Stimulated activated CD8-positive, alpha-beta memory T cell treated with anti-CD3 and anti-CD28 coated beads, Interleukin-15, amount 100 ng/mL, for 1 hour (primary cell): ENCODE measurements around the gene PEMT.
A peak's percentile ranks its signal among the peaks of the same experiment; 100 is the strongest.
"Not testable (repeated sequence)": the region's sequence is repeated elsewhere in the genome, so short reads cannot be mapped to it uniquely, and the experiment has no call there.

ENCODE experiments used
- DNase-seq: peaks from one replicate; pipeline ENCODE4 v3.0.0-alpha.2; 2020; ENCODE audit warnings: low read depth

The PEMT gene

DNA sequence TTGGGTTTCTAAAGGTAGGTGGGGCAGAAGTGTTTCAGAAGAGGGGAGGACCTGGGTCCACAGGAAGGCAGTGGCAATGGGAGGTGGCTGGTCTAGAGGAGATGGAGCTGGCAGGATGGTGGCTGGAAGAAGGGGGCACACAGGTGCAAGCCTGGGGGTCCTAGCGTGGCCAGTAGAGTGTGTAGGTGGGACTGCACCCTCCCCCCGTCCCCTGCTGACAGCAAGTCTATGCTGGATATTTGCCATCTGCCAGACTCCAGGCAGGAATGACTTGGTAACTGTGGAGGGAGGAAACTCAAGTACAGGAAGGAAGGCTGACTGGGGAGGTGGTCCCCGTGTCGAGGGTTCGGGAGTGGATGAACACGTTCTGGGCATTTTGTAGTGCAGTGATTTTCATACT, 106.1 kb downstream of the PEMT start:
- no peak for DNase-seq

DNA sequence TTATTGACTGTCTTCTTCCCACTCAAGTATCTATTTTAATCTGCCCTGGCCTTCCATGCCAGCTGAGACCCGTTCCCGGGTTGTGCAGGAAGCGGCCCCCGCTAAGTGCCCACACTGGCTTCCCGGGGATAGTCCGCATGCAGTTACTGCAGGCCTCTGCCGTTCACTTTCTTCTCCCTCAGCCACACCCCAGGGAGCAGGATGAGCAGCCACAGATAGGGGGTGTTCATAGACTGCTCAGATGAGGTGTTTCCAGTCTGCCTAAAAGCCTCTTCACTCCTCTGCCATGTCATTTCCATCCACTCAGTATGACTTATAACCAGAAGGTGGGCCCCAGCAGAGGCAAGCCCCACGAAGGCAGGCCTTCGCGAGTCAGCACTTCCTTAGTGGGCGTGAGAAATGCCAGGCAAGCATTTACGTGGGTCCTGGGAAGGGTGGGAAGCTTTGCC, 107.0 kb downstream of the PEMT start:
- no peak for DNase-seq

DNA sequence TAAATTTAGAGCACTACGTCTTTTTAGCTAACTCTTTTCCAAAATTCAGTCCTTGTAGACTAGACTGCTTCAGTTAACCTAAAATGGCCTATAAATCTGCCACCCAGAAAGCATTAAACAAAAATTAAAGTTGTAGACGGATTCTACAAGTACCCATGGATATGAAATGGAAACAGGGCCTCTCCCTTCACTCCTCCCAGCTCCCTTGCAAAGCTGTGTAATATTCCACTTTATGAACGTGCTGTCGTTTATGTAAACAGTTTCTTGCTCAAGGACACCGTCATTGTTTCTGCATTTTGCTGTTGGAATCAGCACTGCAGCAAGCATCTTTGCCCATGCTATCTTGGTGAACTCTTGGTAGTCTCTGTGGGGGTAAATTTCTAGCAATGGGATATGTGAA, 109.6 kb downstream of the PEMT start:
- no peak for DNase-seq

DNA sequence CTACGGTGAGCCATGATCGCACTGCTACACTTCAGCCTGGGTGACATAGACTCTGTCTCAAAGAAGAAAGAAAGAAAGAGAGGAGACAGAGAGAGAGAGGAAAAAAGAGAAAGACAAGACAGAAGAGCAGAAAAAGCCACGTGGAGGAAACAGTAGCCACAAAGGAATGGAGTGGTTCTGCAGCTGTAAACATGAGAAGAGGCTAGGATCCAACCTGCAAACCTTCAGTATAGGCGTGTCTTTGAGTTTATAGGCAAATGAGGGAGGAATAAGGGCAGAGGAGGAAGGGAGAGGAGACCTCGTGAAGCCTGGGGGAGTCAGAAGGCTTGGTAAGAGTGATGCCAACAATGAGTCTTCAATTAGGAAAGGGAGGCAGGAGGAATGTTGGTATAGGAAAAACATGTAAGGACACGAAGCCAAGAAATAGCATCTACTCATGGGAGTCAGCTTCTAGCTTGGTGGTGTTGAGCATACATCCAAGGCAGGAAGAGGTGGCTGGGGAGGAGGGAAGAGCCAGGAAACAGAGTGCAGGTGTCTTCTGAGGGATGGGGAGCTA, 110.8 kb downstream of the PEMT start:
- no peak for DNase-seq

DNA sequence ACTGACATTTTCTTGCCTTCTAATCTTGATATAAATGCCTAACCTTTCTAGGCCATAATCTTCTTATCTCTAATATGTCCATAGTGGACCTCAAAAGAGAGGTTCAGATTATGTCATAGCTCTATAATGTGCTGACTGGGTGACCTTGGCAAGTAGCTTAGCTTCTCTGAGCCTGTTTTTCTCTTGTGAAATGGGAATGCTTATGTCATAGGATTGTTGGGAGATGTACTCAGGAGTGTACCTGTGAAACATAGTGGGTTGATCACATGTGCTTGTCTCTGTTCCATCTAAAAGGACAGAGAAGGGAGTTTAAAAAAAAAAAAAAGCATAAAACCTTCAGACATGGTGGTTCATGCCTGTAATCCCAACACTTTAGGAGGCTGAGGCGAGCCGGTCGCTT, 112.3 kb downstream of the PEMT start:
- no peak for DNase-seq

DNA sequence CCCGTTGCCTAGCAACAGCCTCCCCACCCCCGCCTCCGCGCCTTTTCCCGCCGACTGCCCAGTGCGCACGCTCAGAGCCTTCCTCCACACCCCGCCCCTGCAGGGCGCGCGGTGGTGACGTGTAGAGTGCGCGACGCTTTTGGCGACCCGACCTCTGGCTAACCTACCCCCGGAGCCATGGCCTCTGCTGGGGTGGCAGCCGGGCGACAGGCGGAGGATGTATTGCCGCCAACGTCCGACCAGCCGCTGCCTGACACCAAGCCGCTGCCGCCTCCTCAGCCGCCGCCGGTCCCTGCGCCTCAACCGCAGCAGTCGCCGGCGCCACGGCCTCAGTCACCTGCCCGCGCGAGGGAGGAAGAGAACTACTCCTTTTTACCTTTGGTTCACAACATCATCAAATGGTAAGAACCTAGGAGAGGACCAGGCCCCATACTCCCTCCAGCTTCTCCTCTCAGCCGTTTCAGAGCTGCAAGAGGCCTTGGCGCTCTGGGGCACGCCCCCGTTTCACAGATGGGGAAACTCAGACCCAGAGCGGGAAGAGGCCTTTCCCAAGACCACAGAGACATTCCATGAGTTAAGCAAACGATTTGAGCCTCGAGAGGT, 114.5 kb downstream of the PEMT start, which contains the start of gene MED9:
TSS of gene MED9 (plus strand) at position 136 of the 603 bp plus-strand sequence. CDS start at position 178, 42 bp downstream.
- peak; percentile 89 for DNase-seq

DNA sequence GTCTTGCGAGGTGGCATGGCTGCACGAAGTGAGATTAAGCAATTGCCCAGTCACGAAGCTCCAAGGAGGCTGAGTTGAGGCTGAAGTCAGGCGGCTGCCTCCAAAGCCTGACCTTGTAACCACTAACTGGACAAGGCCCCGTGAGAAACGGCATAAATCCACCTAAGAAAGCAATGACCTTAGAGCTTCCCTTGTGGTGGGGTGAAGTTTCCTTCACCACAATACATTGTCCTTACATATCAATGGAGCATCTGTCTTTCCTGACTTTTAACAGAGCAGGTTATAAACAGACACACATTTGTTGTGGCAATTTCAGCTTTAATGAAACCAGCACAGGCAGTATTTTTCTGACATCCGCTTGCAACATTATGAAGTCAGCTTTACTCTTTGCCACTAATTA, 117.2 kb downstream of the PEMT start:
- DNase-seq, result no peak

DNA sequence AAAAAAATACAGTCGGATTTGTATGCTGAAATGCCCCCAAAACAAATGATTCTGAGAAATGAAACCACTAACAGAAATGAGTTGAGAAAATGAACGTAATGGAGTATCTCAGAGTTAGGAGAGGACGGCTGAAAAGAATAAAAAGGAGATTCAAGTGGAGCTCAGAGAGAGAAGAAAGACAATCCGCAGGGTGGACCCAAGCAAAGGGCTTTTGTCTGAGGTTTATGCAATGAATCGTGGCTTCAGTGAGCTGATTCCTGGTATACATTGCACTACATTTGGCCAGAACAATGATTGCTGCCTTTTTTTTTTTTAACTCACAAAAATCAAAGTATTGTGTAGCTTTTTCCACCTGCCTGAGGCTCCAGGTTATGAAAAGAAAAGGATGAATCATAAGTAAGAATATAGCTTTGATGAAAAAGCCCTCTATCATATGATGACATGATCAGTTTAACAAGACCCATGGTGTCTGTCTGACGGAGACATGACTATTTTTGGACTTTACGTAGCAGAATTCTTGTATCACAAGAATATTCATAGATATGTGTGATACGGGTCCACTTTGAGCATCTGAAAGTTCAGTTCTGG, 119.1 kb downstream of the PEMT start:
- DNase-seq, result no peak

DNA sequence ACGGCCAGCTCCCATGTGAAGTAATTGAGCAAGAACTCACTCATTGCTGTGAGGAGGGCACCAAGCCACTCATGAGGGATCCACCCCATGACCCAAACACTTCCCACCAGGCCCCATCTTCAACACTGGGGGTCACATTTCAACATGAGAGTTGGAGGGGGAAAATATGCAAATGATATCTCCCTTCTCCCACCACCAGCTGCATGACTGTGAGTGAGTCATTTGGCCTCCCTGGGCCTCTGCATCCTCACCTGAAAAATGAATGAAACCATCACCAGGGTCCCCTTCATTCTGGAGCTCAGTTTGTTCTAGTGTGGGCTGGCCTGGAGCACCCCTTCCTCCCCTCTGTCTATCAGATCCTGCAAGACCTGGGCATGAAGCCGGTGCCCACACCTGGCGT, 121.5 kb downstream of the PEMT start:
- no peak for DNase-seq

DNA sequence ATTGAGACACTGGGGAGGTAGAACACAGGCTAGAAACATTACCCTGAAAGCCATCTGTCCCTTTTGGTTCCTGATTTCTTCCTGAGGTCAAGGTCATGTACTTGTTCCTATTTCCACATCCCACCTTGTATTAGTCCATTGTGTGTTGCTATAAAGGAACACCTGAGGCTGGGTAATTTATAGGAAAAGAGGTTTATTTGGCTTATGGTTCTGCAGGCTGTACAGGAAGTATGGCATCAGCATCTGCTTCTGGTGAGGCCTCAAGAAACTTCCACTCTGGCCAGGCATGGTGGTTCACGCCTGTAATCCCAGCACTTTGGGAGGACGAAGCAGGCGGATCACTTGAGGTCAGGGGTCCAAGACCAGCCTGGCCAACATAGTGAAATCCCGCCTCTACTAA, 122.2 kb downstream of the PEMT start:
- DNase-seq, result no peak

DNA sequence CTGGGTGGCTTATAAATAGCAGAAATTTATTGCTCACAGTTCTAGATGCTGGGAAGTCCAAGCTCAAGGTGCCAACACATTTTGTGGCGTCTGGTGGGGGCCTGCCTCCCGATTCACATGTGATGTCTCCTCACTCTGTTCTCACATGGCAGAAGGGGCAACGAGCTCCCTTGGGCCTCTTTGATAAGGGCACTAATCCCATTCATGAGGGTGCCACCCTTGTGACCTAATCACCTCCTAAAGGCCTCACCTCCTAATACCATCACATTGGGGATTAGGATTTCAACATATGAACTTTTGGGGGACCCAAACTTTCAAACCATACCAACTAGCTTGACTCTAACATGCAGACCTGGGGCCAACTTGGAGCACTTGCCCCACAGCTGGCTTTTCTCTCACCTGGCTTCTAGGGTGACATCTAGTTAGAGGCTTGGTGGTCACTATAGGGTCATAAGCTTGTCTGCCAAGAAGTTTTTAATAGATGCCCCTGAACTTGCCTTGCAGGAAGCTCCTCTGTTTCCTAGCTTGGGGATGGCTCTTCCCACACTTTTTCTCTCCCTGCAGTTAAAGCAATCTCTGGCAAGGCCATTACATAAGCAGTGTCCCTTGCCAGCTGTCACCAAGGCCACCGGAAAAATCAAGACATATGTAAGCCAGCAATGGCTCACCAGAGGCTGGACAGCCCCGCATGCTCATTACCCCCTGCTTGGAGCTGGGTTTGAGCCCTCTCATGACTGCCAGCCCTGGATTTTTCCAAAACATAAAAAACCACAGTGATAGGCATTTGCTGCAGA, 123.1 kb downstream of the PEMT start:
- no peak for DNase-seq

DNA sequence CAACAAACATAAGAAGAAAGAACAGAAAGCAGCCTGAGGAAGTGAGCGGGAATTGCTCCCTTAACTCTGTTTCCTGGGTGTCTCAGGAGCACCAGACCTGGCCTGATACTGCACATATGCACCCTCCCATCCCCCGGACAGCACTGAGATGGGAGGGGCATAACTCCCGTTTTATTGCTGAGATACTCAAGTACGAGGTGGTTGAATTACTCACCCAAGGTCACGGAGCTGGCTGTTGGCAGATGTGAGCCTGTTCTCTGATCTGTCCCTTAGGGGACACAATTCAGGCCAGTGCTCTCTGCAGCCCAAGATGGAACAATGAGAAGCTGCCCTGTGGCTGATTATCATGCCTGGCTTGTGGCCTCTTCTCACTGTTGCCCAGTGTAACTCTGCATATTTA, 123.8 kb downstream of the PEMT start:
- no peak for DNase-seq

DNA sequence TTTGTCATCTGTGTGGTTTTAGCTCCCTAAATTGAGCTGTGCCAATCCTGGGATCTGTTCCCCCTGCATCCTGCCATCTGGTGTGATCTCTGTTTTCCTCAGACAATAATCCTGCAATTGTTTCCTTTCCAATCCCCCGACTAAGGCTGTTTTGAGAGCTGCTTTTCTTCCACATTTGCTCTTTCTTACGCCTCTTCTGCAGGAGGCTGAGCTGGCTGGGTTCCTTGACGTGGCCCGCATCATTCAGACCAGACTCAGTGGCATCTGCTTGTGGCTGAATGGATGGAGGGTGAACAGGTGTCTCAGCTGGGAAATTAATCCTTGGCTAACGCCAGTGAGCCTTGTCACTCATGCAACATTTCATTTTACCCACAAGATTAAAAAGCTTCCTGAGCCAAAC, 124.5 kb downstream of the PEMT start:
- no peak for DNase-seq

DNA sequence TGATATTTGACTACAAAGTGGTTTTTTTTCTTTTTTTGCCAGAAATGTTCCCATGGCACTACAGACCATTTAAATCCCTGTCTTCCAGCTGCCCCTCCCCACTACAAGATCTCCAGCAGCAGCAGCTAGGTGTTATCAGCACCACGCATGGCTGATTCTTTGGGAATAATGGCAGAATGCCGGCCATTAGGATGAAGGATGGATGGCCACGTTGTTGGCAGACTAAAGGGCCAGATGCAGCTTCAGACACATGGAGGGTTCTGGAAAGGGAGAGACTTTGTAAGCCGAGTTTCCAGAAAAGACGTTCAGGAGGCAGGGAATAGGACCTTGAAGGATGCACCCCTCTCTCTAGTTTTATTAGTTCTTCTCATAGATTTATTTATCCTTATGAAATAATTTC, 125.0 kb downstream of the PEMT start:
- DNase-seq, result no peak

DNA sequence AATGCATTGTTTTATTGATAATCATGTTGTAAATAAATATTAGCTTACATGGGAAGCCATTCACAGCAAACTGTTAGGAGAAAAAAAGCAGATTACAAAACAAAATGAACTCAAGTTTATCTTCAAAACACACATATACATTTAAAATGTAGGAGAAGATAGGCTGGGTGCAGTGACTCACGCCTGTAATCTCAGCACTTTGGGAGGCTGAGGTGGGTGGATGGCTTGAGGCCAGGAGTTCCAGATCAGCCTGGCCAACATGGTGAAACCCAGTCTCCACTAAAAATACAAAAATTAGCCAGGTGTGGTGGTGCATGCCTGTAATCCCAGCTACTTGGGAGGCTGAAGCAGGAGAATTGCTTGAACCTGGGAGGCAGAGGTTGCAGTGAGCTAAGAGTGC, 125.6 kb downstream of the PEMT start:
- not testable (repeated sequence) for DNase-seq

DNA sequence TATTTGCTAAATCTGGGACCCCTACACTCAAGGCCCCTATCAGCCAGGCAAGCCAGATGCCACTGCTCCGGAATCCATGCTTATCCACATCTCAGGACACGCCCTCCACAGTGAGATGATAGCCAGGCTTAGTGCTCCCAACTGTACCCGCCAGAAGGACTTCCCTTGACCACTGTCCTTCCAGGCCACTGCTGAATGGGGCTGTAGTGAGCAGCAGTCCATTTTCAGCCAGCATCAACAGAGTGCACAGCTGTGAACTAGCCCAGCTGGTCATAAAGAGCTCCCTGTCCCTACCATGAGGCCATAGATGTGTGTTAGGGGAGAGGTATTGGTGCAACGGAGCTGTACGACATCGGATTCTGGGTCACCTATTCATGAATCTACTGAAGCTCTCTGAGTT, 127.7 kb downstream of the PEMT start:
- DNase-seq, result no peak

DNA sequence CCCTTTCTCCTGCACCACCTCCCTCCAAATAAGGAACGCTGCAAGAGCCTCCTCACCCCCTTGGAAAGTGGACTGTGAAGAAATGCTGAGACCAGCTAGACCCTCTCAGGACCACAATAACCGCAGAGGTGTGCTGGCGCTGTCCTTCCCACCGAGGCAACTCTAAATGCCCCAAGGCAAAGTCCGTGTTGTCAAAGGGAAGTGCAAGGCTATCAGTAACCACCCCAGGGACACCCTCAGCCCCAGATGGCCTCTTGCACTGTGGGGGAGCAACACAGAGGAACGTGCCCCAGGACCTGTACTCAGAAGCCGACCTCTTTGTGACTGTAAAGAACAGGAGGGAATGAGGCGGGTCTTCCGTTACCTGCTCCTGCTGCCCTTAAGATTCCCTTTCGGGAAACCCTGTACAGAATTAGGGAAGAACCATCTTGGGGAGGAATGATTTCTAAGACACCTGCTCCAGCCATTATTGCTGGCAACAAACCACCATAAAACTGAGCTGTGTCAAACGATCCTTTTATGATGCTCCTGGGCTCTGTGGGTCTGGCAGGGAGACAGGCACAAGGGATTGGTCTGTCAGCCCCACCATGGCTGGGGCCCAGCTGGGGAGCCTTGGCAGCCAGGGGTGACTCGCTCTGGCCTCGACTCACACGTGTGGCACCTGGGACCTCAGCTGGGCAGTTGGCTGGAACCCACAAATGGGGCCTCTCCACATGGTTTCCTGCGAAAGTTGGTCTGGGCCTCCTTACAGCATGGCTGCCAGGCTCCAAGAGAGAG, 129.3 kb downstream of the PEMT start:
- DNase-seq, result no peak

DNA sequence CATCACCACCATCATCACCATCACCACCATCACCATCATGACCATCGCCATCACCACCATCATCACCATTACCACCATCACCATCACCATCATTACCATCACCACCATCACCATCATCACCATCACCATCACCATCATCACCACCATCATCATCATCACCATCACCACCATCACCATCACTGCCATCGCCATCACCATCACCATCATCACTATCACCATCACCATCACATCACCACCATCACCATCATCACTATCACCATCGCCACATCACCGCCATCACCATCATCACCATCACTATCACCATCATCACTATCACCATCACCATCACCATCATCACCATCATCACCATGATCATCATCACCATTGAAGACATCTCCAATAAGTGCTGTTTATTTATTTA, 131.5 kb downstream of the PEMT start:
- no peak for DNase-seq

DNA sequence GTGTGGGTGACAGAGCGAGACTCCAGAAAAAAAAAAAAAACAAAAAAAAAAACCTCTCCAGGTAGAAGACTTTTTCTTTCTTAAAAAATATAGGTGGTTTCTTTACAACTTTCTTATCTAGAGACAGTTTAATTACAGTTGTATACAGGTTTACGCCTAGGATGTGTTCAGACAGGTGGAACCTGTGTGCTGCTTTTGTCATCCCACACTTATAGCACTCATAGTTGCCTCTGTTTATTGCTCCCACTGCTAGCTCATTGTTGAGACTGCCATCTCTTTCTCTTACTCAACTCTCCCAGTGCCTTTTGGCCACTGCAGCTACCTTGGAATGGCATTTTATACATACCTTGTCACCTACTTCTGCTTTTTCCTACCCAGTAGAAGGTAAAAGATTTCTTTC, 133.8 kb downstream of the PEMT start:
- no peak for DNase-seq

DNA sequence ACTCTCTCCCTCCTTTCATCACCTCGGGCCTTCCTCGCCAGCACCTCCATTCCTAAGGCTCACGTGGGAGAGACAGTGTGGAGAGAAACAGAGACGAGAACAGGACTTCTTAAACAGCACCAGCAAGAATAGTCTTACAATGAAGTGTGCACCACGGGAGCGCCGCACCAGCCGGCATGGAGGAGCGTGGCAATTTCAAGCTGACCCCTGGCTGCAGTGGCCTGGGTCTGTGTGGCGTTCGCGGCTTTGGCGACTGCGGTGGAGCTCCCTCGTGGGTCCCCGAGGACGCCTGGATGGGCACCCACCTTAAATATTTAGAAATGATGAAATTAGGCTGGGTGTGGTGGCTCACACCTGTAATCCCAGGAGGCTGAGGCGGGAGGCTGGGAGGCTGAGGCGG, 135.3 kb downstream of the PEMT start:
- no peak for DNase-seq
